Stomach smooth muscle (tissue), 2 donors: ENCODE measurements around the gene TSPYL6.
"Not testable (repeated sequence)": the region's sequence is repeated elsewhere in the genome, so short reads cannot be mapped to it uniquely, and the experiment has no call there.

Experiments
- H3K27ac ChIP-seq: one replicate; pipeline ENCODE4 v1.7.0; 2013; ENCODE audit warnings: mild to moderate bottlenecking, low read length, inconsistent platforms
- H3K27me3 ChIP-seq, 2 donors: one replicate each; pipeline ENCODE4 v1.7.0; 2013; ENCODE audit warnings: low read length in 2 of 2; ENCODE audit not compliant: insufficient read depth in 2 of 2, control insufficient read depth in 1 of 2
- H3K36me3 ChIP-seq, 2 donors: one replicate each; pipeline ENCODE4 v1.7.0; 2013; ENCODE audit warnings: low read length in 2 of 2; ENCODE audit not compliant: control insufficient read depth in 2 of 2, insufficient read depth in 2 of 2
- H3K4me1 ChIP-seq: one replicate; pipeline ENCODE4 v1.7.0; 2013; ENCODE audit warnings: low read length; ENCODE audit not compliant: control insufficient read depth, insufficient read depth
- H3K4me3 ChIP-seq, 2 donors: one replicate each; pipeline ENCODE4 v1.7.0; 2013; ENCODE audit warnings: low read length in 2 of 2
- H3K9ac ChIP-seq, 2 donors: one replicate each; pipeline ENCODE4 v1.7.0; 2013; ENCODE audit warnings: low read length in 2 of 2, mild to moderate bottlenecking in 1 of 2
- H3K9me3 ChIP-seq, 2 donors: one replicate each; pipeline ENCODE4 v1.7.0; 2013; ENCODE audit warnings: low read length in 2 of 2; ENCODE audit not compliant: control insufficient read depth in 2 of 2
- donor health status: healthy.
- donor health status: Pancreatic carcinoma.

Gene TSPYL6

GRCh38 chr2:54256091-54256694 is at the start of gene TSPYL6:
Gene TSPYL6, minus strand, starts transcription at chr2:54256229. Its CDS starts 78 bp downstream, at chr2:54256151.
- Histone ChIP-seq H3K27ac (no peak within 1 kb of the TSS), H3K4me1 (no peaks in the 10 kb centered on the region), H3K9ac (no peak within 1 kb of the TSS), H3K9me3 (no peaks in the 10 kb centered on the region), H3K36me3 (no peaks in the 10 kb centered on the region), H3K4me3 (no peak within 1 kb of the TSS), H3K27me3 (no peaks in the 10 kb centered on the region)

DNA sequence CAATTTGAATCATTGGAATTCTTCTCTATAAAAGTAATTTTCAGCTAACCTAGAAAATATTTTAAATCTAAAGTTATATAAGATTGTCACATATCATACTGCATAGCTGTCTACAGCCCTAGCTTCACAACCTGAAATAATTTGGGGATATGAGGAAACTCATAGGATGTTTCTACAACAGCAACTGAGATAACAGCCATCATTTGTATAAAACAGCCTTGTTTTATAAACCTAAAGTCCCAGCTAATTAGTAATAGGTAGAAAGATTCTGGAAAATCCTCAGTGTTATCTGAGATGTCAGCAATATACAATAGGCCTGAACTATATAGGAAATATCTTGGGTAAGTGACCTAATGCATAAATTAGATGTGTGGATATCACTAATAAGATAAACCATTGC is 47.6 kb upstream of the TSPYL6 start:
- no peaks in the 10 kb centered on the region for H3K4me1 ChIP-seq
- H3K36me3 ChIP-seq = no peaks in the 10 kb centered on the region
- H3K9ac ChIP-seq = no peak overlapping the region
- no peaks in the 10 kb centered on the region for H3K9me3 ChIP-seq
- no peaks in the 10 kb centered on the region for H3K27me3 ChIP-seq
- no peak overlapping the region for H3K27ac ChIP-seq
- no peak overlapping the region for H3K4me3 ChIP-seq

- Histone ChIP-seq H3K36me3 (no peaks in the 10 kb centered on the region), H3K27ac (no peak overlapping the region), H3K9ac (no peak overlapping the region), H3K4me1 (no peaks in the 10 kb centered on the region), H3K4me3 (no peak overlapping the region), H3K9me3 (no peaks in the 10 kb centered on the region), H3K27me3 (no peaks in the 10 kb centered on the region)
These were observed 42.5 kb upstream of the TSPYL6 start for GRCh38 chr2:54298514-54298913.

- Histone ChIP-seq H3K4me1 (no peaks in the 10 kb centered on the region), H3K36me3 (no peaks in the 10 kb centered on the region), H3K27me3 (no peaks in the 10 kb centered on the region), H3K27ac (no peak overlapping the region), H3K4me3 (no peak overlapping the region), H3K9ac (no peak overlapping the region), H3K9me3 (no peaks in the 10 kb centered on the region)
These were observed 39.9 kb upstream of the TSPYL6 start for GRCh38 chr2:54295911-54296310.

DNA sequence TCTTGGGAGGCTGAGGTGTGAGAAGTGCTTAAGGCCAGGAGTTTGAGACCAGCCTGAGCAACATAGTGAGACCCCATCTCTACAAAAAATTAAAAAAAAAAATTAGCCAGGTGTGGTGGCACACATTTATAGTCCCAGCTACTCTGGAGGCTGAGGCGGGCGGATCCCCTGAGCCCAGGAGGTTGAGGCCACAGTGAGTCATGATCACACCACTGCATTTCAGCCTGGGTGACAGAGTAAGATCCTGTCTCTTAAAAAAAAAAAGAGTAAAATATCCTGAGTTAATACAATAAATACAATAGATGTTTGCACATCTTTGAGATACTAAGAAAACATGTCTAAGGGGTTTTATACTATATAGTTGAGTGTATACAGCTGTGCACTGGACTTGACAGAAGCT is 38.6 kb upstream of the TSPYL6 start:
- H3K36me3 ChIP-seq, H3K27ac ChIP-seq, H3K9ac ChIP-seq, H3K4me3 ChIP-seq, H3K9me3 ChIP-seq, H3K4me1 ChIP-seq, H3K27me3 ChIP-seq: not testable (repeated sequence)

DNA sequence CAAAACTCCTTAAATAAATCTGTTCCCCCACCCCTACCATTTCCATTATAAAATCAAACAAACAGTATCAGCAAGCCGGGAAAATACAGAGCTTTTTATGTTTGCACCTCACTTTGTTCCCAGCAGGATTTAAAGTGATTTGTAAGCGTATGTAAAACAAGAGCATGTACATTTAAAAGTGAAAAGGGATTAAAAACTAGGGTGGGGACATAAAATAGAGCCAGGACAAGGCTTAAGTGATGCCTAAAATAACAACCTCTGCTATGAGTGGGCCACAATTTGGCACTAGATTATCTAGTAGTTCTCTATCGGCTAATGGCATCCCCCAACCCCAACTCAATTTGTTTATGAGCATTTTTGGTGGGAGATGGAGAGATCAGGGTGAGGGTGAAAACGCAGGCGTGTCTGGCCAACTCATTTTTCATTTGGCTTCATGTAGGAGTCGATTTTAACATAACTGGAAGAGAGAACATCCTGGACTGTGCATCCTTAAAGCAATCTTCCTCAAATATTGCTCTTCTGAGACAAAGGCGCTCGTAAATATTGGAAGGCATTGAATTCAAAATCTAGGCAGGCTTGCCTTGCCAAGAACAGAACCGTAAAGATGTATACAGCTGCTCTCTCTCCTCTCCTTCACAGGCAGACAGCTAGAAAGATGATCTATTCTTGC is 34.5 kb upstream of the TSPYL6 start:
- H3K9me3 ChIP-seq = no peaks in the 10 kb centered on the region
- no peaks in the 10 kb centered on the region for H3K27me3 ChIP-seq

GRCh38 chr2:54289917-54290316 is 33.9 kb upstream of the TSPYL6 start:
- no peak overlapping the region for H3K4me3 ChIP-seq
- no peaks in the 10 kb centered on the region for H3K36me3 ChIP-seq
- H3K9ac ChIP-seq = no peak overlapping the region
- peaks cover 3% of the 10 kb centered on the region for H3K4me1 ChIP-seq
- no peaks in the 10 kb centered on the region for H3K9me3 ChIP-seq
- no peak overlapping the region for H3K27ac ChIP-seq
- H3K27me3 ChIP-seq = no peaks in the 10 kb centered on the region

More for the DNA sequence above, 34.5 kb upstream of the TSPYL6 start:
- H3K4me3 ChIP-seq = no peak overlapping the region
- no peaks in the 10 kb centered on the region for H3K36me3 ChIP-seq
- H3K9ac ChIP-seq = no peak overlapping the region
- H3K4me1 ChIP-seq = peaks cover 3% of the 10 kb centered on the region
- no peak overlapping the region for H3K27ac ChIP-seq

DNA sequence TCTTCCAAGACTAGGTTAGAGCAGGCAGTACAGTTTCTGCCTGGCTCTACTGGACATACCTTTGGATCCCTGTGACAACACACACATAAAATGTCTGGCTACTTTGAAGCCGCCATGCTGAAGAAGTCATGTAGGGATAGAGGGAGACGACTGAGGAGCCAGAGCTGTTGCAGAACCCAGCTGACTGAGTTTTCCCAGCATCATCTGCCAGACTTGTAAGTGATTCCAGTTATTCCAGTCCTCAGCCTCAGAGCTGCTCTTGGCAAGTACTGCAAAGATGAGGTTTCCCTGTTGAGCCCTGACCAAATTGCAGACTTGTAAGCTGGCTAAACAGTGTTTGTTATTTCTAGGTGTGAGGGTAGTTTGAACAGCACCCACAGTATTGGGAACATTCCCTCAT is 31.5 kb upstream of the TSPYL6 start:
- H3K9me3 ChIP-seq = no peaks in the 10 kb centered on the region
- no peaks in the 10 kb centered on the region for H3K27me3 ChIP-seq
- H3K4me3 ChIP-seq = no peak overlapping the region
- peak overlapping the region; percentile 41 for H3K27ac ChIP-seq
- peaks cover 3% of the 10 kb centered on the region for H3K4me1 ChIP-seq
- no peaks in the 10 kb centered on the region for H3K36me3 ChIP-seq
- no peak overlapping the region for H3K9ac ChIP-seq

DNA sequence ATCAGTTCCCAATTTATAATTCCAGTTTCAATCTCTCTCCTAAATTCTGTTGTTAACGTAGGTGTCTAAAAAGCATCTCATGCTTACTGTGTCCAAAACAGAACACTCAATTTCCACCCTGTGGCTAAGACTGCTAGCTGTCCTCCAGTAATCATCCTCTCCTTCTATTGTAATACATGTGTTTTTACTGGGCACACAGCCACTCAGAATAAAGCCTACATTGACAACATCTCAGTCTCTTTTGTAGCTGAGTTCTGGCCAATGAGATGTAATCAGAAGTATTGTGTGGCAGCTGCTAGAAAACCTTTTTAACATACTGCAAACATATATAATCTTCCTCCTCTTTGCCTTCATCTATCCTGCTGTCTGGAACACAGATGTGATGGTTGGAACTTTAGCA is 29.4 kb upstream of the TSPYL6 start:
- no peak overlapping the region for H3K9ac ChIP-seq
- no peaks in the 10 kb centered on the region for H3K36me3 ChIP-seq
- H3K4me1 ChIP-seq = peaks cover 3% of the 10 kb centered on the region
- no peak overlapping the region for H3K27ac ChIP-seq
- H3K4me3 ChIP-seq = no peak overlapping the region
- no peaks in the 10 kb centered on the region for H3K9me3 ChIP-seq
- H3K27me3 ChIP-seq = no peaks in the 10 kb centered on the region

GRCh38 chr2:54284826-54285225 is 28.8 kb upstream of the TSPYL6 start:
- no peaks in the 10 kb centered on the region for H3K27me3 ChIP-seq
- H3K4me3 ChIP-seq = no peak overlapping the region
- H3K9ac ChIP-seq = no peak overlapping the region
- H3K27ac ChIP-seq = no peak overlapping the region
- H3K4me1 ChIP-seq = peaks cover 3% of the 10 kb centered on the region
- no peaks in the 10 kb centered on the region for H3K9me3 ChIP-seq
- no peaks in the 10 kb centered on the region for H3K36me3 ChIP-seq

DNA sequence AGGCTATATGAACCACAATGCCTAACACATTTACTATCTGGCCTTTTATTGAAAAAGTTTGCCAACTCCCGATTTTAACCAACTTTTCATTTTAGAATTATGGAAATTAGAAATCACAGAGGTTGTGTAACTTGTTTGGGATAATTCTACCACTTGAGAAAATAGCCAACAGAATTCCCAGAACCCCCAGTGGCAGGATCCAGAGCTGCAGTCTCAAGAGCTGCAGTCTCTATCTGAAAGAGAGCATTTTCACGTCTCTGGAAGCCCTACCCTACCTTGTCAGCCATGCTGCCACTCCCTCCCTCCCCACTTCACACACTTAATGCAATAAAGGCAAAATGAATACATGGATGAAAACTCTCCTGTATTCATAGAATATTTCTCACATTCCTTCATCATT is 23.4 kb upstream of the TSPYL6 start:
- Histone ChIP-seq H3K9me3 (no peaks in the 10 kb centered on the region), H3K27ac (no peak overlapping the region), H3K4me3 (no peak overlapping the region), H3K36me3 (no peaks in the 10 kb centered on the region), H3K9ac (no peak overlapping the region), H3K27me3 (no peaks in the 10 kb centered on the region), H3K4me1 (no peaks in the 10 kb centered on the region)
